Bone marrow (tissue), 2 donors: ENCODE measurements around the gene RFTN1.

Experiments
- DNase-seq, 2 donors: peaks; one replicate each; lab custom pipeline; 2025; lab: John Stamatoyannopoulos, UW

Gene RFTN1

DNA sequence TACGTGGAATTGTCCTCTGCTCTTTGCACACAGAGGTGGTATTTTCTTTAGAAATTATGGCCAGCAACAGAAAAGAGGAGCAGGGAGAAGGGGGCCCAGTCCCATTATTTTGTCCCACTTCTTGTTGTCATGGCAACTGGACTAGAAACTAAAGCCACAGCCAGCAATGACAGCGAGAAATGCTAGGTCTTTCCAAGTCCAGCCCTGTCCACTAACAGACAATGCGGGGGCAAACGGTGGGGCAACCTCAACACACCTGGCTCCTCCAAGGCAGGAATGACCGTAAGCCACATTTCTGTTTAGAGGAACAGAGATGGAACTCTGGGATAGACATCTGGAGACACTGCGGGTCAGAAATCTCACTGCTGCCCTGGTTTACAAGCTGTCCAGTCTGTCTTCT, 107.3 kb downstream of the RFTN1 start:
- DNase-seq, result no peak

GRCh38 chr3:16404349-16404895, 109.1 kb downstream of the RFTN1 start:
- no peak for DNase-seq

- DNase-seq, result no peak
Observed at GRCh38 chr3:16402451-16402850, 111.0 kb downstream of the RFTN1 start.

- no peak for DNase-seq
Observed at GRCh38 chr3:16401273-16401672, 112.2 kb downstream of the RFTN1 start.

GRCh38 chr3:16400106-16400931, 113.2 kb downstream of the RFTN1 start:
- DNase-seq, result no peak

DNA sequence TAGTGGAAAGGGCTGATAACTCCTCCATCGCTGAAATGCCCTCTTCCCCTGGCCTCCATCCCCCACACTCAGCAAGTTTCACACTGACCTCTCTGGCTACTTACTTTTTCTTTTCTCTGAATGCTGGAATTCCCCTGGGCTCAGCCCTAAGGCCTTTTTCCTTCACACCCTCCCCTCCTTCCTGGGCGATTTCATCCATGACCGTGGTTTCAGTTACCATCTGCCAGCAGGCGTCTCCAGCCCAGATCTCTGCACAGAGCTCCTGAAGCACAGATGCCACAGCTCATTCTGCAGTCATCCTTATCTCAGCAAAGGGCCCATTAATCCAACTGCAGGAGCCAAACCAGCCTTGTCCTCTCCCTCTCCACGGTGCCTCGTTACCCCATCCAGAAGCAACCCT, 114.0 kb downstream of the RFTN1 start:
- no peak for DNase-seq

- DNase-seq, result no peak
Observed at GRCh38 chr3:16398648-16399047, 114.9 kb downstream of the RFTN1 start.

DNA sequence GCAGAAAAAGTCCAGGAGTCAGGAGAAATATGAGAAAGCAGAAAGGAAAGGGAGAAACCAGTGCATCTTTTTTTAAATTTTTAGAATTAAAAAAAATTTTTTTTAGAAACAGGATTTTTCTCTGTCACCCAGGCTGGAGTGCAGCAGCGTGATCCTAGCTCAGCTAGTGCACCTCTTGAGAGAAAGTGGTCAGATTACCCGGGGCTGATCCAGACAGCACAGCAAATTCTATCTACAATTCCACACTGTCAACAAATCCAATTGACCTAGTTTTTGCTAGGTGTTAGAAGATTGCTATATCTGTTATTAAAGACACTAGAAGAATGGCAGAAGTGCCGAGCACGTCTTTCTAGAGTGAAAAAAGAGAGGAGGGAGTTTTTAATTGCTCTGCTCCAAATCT, 117.3 kb downstream of the RFTN1 start:
- DNase-seq, result no peak

DNA sequence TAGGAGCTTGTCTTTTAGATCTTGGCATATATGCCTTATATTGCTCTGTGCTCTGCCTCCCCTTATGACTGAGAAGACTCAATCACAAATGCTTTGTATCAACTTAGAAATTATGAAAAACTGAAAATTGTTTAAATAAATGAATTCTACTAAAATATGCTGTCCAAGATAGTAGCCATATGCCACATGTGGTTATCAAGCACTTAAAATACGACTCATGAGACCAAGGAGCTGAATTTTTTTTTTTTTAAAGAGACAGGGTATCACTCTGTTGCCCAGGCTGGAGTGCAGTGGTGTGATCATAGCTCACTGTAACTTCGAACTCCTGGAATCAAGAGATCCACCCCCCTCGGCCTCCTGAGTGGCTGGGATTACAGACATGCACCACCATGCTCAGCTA, 118.3 kb downstream of the RFTN1 start:
- DNase-seq, result no peak

DNA sequence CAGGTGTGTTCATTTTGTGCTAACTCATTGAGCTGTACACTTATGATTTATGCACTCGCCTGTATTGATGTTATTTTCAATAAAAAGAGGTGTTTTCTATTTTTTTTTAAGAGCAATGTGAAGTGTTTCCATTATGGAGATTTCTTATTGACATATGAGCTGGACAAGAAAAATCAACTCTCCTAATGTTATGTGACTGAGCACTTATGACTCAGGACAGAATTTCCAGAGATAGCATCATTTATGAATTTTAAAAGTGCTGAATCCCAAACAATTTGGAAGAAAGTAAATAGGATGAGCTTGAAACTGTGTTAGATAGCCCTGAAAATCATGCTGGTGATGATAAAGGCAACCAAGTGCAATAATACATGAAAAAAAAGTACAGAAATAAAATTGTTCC, 118.9 kb downstream of the RFTN1 start:
- DNase-seq, result no peak

- DNase-seq, result no peak
Observed at GRCh38 chr3:16392717-16393116, 120.8 kb downstream of the RFTN1 start.

DNA sequence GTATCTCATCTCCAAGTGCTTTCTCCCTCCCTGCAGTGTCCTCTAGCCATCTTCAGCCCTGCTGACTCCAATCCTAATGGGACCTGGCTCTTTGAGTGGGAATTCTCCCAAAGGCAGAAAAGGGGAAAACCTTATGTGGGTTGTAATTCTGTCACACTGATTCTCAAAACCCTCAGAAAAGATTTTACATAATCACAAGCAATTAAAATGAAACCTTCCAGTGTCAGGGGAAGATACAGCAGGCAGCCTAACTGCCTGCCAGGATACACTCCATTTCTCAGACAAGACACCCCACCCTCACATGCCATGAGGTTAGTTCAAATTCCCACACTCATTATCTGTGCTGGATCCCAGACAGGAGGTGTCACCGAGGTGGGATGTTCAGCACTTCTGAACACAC, 121.4 kb downstream of the RFTN1 start:
- DNase-seq, result no peak

- DNase-seq, result no peak
Observed at GRCh38 chr3:16390581-16390980, 122.9 kb downstream of the RFTN1 start.

GRCh38 chr3:16388850-16389441, 124.6 kb downstream of the RFTN1 start:
- DNase-seq, result no peak

GRCh38 chr3:16386561-16386960, 126.9 kb downstream of the RFTN1 start:
- no peak for DNase-seq

- no peak for DNase-seq
Observed at GRCh38 chr3:16385151-16385550, 128.3 kb downstream of the RFTN1 start.

GRCh38 chr3:16383864-16384263, 129.6 kb downstream of the RFTN1 start:
- DNase-seq, result no peak

GRCh38 chr3:16382845-16383244, 130.7 kb downstream of the RFTN1 start:
- no peak for DNase-seq

GRCh38 chr3:16381426-16381825, 132.1 kb downstream of the RFTN1 start:
- no peak for DNase-seq

DNA sequence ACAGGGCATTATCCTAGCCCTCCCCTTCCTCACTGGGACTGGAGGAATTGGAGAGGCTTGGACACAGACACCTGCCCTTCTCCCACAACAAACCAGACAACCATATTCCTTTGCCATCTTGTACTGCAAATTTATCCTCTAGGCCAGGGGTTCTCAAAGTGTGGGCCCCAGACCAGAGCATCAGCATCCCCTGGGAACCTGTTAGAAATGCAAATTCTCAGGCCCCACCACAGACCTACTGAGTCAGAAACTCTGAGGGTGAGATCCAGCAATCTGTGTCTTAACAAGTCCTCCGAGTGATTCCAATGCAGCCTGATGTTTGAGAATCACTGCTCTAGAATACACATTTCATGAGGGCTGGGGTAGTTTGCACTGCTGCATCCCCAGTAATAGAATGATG, 133.1 kb downstream of the RFTN1 start:
- no peak for DNase-seq

- no peak for DNase-seq
Observed at GRCh38 chr3:16379838-16380237, 133.7 kb downstream of the RFTN1 start.

GRCh38 chr3:16378920-16379319, 134.6 kb downstream of the RFTN1 start:
- no peak for DNase-seq

- DNase-seq, result no peak
Observed at GRCh38 chr3:16378415-16378814, 135.1 kb downstream of the RFTN1 start.
